Measurements from ENCODE around the gene S100A2.
"Not testable (repeated sequence)": the region's sequence is repeated elsewhere in the genome, so short reads cannot be mapped to it uniquely, and the experiment has no call there.

The S100A2 gene

GRCh38 chr1:153566414-153567371 is 1.0 kb upstream of the S100A2 start:
- CTCF ChIA-PET, result interaction anchor here (0.8 to 8.3 kb wide), 10 partner anchors 10 to 61 kb away, joined by 3 to 97 read pairs (median 5); partner anchors contain the start of genes S100A1, S100A13, S100A3 and S100A4
- H3K4me3 ChIP-seq (ENCODE audit: low read depth, low read length), result peak overlapping the region; percentile 23
- no peak for TF ChIP-seq CTCF (IDR thresholded peaks at IDR 0.05; ENCODE audit: insufficient read depth, low read length, missing control alignments)

GRCh38 chr1:153563991-153564390 is 1.7 kb downstream of the S100A2 start:
- DNase-seq (ENCODE audit: low read depth, low spot score), result no peak
- no peak overlapping the region for H3K4me3 ChIP-seq (ENCODE audit: low read depth, low read length)
- POLR2A ChIA-PET, result interaction anchor here (3.5 to 4.3 kb wide), 2 partner anchors 19 to 30 kb away, joined by 28 to 119 read pairs; partner anchors contain the start of genes S100A4 and S100A6

More at GRCh38 chr1:153566414-153567371, 1.0 kb upstream of the S100A2 start:
- peak; percentile 91 for DNase-seq (ENCODE audit: low read depth, low spot score)
- POLR2A ChIA-PET, result interaction anchor here (0.6 to 4.3 kb wide), 12 partner anchors 10 to 193 kb away, joined by 3 to 119 read pairs (median 5); partner anchors contain the start of genes CHTOP, S100A4, S100A5 and S100A6

GRCh38 chr1:153563483-153563901 is 2.2 kb downstream of the S100A2 start:
- no peak for TF ChIP-seq CTCF (IDR thresholded peaks at IDR 0.05; ENCODE audit: insufficient read depth, low read length, missing control alignments)
- DNase-seq (ENCODE audit: low read depth, low spot score), result no peak
- CTCF ChIA-PET, result interaction anchor here (1.6 to 8.3 kb wide), 8 partner anchors 9 to 56 kb away, joined by 4 to 97 read pairs (median 18); partner anchors contain the start of genes S100A3 and S100A6
- no peak overlapping the region for H3K4me3 ChIP-seq (ENCODE audit: low read depth, low read length)
- POLR2A ChIA-PET, result interaction anchor here (3.5 to 4.3 kb wide), 2 partner anchors 18 to 30 kb away, joined by 28 to 119 read pairs; partner anchors contain the start of genes S100A4 and S100A6

More at GRCh38 chr1:153563991-153564390, 1.7 kb downstream of the S100A2 start:
- TF ChIP-seq CTCF (IDR thresholded peaks at IDR 0.05; ENCODE audit: insufficient read depth, low read length, missing control alignments), result no peak
- CTCF ChIA-PET, result interaction anchor here (1.2 to 8.3 kb wide), 9 partner anchors 8 to 70 kb away, joined by 3 to 97 read pairs (median 10); partner anchors contain the start of genes CHTOP, S100A3 and S100A6

GRCh38 chr1:153562021-153562420 is 3.6 kb downstream of the S100A2 start:
- H3K4me3 ChIP-seq (ENCODE audit: low read depth, low read length); DNase-seq (ENCODE audit: low read depth, low spot score): not testable (repeated sequence)
- ChIA-PET CTCF (interaction anchor here (3.6 to 8.3 kb wide), 5 partner anchors 10 to 51 kb away, joined by 10 to 97 read pairs (median 51); partner anchors contain the start of genes S100A3 and S100A6), POLR2A (interaction anchor here (1.3 kb wide), 1 partner anchor 27 kb away, joined by 4 read pairs; the partner anchor contains the start of gene S100A6)

- CTCF ChIA-PET, result interaction anchor here (1.4 to 8.3 kb wide), 6 partner anchors 10 to 66 kb away, joined by 3 to 97 read pairs (median 38); partner anchors contain the start of genes S100A13, S100A3 and S100A6
- POLR2A ChIA-PET, result interaction anchor here (1.3 kb wide), 1 partner anchor 26 kb away, joined by 4 read pairs; the partner anchor contains the start of gene S100A6
Measured at GRCh38 chr1:153561466-153561985, 4.1 kb downstream of the S100A2 start.

More at GRCh38 chr1:153561466-153561985, 4.1 kb downstream of the S100A2 start:
- H3K4me3 ChIP-seq (ENCODE audit: low read depth, low read length), result no peak overlapping the region
- TF ChIP-seq CTCF (IDR thresholded peaks at IDR 0.05; ENCODE audit: insufficient read depth, low read length, missing control alignments), result no peak
- DNase-seq (ENCODE audit: low read depth, low spot score), result no peak
